HG03103 (cell line): ENCODE data around the gene KIF6.
"Not testable (repeated sequence)": the region's sequence is repeated elsewhere in the genome, so short reads cannot be mapped to it uniquely, and the experiment has no call there.

Experiments
- ATAC-seq: cut with Tn5 transposase; IDR thresholded peaks from one replicate; pipeline ENCODE4 v1.9.1; 2021; ENCODE audit warnings: low read depth; ENCODE audit not compliant: unreplicated experiment

KIF6 gene

DNA sequence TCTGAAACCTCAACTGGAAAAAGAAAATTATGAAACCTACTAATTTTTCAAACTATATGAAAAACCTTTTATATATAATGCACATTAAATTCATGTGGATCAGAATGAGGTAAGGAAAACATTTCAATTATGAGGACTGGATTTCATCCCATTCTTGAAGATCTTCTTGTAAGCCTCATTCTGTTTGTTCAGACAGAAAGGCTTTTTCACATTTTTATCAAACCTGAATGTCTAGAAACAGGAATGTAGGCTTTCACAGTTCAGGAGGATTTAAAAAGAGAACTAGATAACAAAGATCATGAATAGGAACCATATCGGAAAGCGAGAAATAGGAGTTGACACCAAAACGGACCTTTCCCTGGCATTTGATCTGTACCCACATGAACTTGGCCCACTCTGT is 210.2 kb downstream of the KIF6 start:
- ATAC-seq: no peak

DNA sequence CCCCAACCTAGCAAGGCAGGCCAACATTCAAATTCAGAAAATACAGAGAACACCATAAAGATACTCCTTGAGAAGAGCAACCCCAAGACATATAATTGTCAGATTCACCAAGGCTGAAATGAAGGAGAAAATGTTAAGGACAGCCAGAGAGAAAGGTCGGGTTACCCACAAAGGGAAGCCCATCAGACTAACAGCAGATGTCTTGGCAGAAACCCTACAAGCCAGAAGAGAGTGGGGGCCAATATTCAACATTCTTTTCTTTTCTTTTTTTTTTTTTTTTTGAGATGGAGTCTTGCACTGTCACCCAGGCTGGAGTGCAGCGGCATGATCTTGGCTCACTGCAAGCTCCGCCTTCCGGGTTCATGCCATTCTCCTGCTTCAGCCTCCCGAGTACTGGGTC is 215.4 kb downstream of the KIF6 start:
- not testable (repeated sequence) for ATAC-seq

DNA sequence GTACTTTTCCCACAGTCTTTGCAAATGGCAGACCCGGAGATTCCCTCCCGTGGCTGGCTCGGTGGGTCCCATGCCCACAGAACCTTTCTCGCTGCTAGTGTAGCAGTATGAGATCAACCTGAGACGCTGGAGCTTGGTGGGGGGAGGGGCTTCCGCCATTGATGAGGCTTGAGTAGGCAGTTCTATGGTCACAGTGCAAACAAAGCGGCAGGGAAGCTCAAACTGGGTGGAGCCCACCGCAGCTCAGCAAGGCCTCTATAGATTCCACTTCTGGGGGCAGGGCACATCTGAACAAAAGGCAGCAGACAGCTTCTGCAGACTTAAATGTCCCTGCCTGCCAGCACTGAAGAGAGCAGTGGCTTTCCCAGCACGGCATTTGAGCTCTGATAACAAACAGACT is 216.7 kb downstream of the KIF6 start:
- ATAC-seq: no peak

DNA sequence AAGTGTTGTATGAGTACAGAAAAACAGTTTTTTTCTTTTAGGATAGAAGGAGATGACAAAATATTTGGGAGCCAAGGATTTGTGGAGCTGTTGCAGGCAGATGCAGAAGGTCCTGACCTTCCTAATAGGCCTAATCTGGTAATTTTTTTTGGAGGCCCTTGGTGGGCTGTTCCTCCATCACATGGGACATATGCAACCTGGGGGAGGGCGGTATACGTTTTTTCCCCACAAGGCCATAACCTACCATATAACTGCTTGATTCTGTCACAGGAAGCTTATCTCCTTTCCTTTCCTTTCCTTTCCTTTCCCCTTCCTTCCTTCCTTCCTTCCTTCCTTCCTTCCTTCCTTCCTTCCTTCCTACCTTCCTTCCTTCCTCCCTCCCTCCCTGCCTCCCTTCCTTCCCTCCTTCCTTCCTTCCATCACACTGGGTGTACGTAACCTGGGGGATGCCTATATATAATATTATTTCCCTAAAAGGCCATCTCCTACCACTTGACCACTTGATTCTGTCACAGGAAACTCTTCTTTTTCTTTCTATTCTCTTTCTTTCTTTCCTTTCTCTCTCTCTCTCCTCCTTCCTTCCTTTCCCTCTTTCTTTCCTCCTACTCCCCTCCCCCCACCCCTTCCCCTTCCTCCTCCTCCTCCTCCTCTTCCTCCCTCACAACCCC is 217.7 kb downstream of the KIF6 start:
- ATAC-seq: no peak

DNA sequence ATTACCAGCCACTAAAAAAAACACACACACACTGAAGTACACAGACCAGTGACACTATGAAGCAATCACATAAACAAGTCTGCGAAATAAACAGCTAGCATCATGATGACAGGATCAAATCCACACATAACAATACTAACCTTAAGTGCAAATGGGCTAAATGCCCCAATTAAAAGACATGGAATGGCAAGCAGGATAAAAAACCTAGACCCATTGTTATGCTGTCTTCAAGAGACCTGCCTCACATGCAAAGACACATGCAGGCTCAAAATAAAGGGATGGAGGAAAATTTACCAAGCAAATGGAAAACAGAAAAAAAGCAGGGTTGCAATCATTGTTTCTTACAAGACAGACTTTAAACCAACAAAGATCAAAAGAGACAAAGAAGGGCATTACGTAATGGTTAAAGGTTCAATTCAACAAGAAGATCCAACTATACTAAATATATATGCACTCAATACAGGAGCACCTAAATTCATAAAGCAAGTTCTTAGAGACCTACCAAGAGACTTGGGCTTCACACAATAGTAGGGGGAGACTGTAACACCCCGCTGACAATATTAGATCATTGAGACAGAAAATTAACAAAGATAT is 222.7 kb downstream of the KIF6 start:
- not testable (repeated sequence) for ATAC-seq

DNA sequence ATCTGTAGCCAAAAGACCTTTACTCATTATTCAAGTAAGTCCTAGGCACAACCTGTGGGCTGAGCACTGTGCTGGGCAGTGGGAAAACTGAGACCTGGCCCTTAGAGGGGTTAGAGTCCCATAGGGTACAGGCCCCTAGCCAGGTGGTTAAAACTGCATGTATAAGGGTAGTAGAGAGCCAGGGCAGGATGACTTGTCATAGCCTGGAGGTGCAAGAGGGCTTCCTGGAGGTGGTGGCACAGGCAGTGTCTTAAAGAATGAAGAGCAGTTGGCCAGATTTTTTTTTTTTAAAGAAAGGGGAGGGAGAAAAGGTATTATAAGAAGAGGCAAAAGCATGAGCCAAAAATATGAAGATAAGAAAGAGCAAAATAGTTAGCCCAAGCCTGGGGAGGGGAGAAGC is 226.2 kb downstream of the KIF6 start:
- no peak for ATAC-seq

DNA sequence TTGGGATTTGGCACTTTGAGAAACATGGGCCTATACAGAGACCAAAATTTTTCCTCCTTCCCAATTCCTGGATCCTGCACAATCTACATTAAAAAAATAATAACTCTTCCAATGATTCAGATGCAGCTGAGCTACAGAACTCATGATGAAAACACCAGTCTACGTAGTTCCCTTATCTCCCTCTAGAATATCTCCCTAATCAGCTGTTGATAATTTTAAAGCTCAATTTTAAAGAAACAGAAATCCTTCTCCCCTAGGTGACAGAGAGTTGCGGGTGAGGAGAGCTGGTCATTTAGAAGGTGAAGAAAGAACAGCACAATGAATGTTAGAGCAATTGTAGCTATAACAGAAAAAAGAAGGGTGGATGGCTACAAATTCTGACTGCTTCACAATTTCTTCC is 227.1 kb downstream of the KIF6 start:
- ATAC-seq: no peak

DNA sequence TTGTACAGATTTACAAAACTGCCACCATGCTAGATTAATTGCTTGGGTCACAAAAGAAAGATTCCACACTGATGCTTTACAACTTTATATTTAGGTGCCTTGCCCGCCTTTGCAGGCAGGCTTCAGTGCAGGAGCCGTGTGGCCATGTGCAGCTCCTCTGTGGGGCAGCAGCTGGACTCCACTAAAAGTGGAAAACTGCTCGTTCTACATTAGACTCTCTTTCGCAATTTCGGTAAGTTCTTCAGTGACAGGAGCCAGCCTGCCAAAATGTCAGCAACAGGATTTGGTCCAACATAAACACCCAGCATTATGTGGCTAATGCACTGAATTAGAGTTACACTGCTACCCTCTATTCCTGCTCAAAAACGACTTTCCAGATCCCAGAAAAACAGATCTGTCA is 228.3 kb downstream of the KIF6 start:
- no peak for ATAC-seq

DNA sequence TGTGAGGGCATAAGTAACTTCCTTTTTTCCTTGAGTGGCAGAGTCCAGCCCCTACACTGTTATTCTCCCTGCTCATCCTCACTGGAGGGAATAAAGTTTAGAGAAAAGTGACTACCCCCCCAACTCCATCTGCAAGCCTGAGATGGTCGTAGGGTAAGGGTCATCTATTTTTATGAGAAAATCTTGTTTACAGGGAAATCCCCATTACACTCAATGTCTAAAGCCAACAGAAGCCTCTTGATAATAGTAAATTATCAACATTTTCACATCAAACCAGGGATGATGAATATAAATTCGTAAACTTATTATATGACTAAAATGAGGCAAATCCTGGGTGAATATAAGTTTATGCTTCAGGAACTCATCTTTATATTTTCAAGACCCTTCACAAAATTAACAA is 228.8 kb downstream of the KIF6 start:
- no peak for ATAC-seq

DNA sequence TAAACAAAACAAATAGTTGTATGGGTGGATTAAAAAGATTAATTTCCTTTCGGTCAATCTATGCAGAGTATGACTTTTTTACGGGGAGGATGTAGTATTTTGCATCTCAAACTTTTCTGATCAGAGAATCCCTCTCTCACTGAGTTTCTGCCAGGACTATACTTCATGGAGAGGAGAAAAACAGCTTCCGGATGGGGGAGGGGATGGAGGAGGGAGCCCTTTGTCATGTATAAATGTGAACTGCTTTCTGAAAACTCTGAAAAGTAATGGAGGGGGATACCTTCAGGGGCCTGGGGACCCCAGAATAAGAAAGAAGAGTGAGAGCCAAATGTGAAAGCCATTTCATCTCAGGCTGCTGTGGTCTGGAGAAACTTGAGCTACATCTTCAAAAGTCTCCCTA is 229.6 kb downstream of the KIF6 start:
- no peak for ATAC-seq

DNA sequence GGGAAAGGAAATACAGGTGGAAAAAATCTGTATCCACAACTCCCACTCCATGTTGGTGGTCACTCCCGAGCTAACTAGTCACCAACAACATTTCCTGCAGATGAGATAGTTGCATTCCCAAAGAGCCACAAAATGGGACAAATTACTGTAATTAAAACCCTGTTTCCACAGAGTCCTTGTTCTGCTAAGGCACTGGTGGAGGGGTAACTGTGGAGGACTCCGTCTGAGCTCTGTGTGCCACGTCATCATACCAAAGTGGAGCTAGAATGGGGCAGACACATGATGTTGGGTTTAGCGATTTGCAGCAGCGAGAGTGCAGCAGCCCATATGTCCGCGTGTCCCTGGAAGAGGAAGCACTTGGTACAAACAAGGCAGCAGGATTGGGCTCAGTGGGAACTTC is 230.2 kb downstream of the KIF6 start:
- ATAC-seq: no peak

DNA sequence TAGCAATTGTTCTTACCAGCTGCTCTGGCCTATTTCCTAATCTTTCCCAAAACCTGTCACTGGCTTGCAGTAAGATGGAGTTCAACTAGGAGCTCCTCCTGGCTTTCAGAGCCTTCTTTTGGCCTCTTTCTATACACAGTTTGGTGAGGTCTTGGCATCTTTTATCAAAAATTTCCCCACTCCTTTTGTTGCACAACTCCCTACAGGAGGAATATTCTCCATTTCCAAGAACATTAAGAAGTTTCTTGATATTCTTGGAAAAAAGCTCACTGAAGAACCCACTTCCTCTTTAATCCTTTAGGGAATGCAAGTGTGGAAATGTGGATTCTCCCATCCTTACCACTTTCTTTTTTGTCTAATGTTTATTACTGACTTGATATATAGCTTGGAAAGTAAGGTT is 231.4 kb downstream of the KIF6 start:
- ATAC-seq: no peak

DNA sequence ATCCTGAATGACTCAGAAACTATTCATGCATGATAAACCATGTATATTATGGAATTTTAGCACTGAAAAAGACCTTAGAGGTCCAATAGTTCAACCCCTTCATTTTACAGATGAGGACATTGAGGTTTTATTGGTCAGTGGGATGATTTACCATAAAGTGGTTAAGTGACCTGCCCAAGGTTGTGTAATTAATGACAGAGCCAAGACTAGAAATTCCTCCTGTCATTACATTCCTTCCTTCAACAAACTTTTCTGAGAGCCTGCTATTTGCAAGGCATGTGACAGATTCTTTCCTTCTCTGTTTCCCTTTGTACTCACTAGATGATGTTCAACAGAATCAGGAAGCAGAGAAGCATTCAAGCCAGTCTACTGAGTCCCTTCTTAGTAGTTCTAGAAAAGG is 232.0 kb downstream of the KIF6 start:
- no peak for ATAC-seq

DNA sequence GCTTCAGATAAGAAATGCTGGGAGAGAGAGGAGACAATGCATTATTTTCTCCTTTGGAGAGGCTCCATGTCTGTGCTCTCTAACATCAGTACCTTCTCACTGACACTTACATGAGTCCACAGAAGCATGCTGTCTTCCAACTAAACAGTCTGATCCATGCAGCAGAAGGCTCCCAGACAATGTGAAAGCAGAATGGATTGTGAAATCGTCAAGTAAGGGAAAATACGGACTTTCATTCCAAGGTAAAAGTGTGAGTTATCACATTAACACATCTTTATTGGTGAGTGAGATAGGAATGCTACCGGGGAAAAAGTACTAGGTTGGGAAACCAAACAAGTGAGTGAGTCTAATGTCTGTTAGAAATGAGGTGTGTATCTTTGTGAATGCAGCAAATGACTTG is 235.1 kb downstream of the KIF6 start:
- ATAC-seq: no peak

DNA sequence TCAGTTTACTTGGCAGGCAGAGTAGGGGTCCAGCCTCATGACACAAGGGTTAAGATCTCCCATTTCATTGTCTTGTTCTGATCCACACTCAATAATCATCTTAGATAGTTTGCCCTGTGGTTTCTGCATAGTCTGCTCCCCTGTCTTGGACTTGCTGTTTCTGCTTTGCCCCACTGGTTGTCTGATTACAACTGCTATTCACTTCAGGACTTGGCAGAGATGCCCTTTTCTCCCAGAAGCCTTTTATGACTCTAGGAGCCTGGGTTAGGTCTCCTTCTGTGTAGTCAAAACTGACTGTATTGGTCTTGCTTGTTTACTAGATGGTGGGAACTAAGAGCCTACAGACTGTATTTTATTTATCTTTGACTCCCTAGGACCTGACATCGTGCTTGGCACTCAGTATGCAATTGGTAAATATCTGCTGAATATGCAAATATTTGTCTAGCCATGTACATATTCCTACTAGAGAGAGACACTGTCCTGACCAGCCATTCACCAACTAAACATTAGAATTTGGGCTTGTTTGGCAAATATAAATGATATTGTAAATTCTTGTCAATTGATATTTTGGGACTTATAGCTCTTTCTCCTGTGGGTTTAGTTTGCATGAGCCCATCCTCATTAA is 236.8 kb downstream of the KIF6 start:
- ATAC-seq: no peak

DNA sequence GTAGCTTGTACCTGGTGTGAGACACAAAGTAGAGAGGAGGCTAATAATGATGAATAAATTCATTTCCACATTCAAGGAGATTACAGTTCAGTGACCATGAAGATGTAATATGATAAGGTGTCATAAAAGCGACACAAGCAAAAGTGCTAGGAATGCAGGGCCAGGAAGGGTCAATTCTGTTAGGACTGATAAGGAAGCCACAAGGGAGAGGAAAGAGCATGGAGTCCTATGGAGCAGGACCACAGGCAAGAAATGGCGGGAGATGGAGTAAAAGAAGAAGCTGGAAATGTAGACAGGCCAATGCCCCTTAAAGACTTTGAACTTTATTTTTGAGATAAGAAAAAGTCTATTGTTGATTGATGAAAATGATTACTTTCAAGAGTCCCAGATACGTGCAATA is 240.9 kb downstream of the KIF6 start:
- no peak for ATAC-seq

DNA sequence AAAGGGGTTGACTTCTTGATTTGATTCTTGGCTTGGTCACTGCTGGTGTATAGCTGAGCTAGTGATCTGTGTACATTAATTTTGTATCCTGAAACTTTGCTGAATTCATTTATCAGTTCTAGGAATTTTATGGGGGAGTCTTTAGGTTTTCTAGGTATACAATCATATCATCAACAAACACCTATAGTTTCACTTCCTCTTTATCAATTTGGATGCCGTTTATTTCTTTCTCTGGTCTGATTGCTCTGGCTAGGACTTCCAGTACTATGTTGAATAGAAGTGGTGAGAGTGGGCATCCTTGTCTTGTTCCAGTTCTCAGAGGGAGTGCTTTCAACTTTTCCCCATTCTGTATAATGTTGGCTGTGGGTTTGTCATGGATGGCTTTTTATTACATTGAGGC is 245.4 kb downstream of the KIF6 start:
- ATAC-seq: not testable (repeated sequence)

DNA sequence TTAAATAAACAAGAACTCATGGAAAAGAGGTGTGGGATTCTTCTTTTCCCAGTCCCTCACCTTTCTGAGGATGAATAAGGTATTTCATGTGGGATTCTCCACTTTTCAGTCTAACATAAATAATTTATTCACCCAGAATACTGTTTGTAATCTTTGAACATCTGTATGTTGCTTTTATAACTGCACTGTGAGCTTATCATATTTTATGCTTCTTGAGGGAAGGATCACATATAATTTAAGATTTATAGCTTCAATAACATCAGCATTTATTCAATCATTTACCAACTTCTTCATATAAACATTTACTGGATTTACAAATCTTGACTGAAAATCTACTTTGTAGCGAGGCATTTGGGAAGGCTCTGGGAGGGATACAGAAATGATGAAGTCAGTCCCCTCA is 248.5 kb downstream of the KIF6 start:
- ATAC-seq: no peak

DNA sequence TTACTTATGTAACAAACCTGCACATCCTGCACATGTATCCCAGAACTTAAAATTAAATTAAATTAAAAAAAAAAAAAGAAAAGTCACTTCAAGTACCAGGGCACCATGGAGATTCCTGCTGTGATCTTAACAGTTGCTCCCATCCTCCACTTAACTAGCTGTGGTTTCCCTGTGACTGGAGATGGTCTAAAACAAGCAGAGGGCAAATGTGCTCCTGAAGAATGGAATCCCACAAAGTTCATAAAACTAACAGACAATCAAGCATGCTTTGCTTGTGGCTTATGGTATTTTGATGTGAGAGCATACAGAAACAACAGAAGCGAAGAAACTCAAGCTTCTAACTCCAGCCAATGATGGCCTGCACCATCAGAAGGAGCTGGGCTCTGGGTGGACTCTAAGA is 249.1 kb downstream of the KIF6 start:
- ATAC-seq: no peak

DNA sequence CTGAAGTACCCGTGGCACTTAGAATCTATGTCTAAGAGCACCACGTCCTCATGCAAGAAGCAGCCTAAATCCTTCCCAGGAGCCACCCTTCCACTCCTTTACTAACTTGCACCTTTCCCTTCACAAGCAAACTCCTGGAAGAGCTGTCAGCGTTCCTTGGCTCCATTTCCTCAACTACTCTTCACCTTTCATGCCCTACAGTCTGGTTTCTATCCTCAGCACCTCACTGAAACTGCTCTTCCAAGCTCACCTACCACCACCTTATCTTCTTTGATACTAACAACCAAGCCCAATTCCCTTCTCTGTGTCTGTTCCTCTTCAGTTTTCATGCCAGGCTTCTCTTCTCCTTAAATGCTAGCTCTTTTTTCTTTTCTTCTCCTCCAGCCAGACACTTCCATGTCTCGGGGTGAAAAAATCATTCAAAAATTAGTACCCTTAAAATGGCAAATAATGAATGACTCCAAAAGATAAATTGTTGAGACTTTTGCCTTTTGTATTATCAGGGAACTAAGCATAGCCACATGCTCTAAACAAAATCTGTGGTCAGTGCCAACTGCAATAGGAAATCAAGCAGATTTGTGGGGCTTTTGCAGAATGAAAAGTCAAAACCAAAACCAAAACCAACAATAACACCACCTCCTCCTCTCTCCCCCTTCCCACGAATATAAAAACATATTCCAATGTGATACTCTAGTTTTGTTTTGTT is 253.1 kb downstream of the KIF6 start:
- no peak for ATAC-seq

DNA sequence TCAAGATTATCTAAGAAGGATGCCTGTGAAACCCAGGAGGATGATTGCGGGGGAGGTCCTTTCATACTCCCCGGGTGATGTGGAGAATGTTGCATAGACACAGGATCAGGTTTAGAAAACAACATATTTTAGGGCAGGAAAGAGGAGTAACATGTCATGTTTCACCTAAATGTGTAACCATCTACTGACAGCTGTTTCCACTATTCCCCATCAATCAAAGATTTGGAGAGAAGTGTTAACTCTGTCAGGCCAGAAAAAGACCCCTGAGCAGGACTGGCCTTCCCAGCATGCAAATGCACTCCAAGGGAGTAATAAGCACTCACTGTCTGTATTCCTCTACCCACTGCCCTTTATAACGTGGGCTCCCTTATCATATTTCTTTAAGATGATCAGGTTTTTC is 254.7 kb downstream of the KIF6 start:
- no peak for ATAC-seq

DNA sequence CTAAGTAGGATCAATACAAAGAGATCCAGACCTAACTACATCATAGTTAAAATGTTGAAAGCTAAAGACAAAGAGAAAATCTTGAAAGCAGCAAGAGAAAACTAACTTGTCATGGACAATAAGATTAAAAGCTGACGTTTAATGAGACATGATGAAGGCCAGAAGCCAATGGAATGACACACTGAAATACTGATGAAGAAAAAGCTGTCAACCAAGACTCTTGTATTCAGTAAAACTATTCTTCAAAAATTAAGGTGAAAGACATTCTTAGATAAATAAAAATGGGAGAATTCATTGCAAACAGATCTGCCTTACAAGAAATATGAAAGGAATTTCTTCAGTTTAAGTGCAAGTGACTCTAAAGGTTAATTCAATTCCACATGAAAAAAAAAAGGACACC is 256.8 kb downstream of the KIF6 start:
- no peak for ATAC-seq
